Measurements from ENCODE around the gene NPBWR2. TPM values are rescaled to one million over a fixed set of nuclear protein-coding genes. Genes with fewer than 3 reads are reported as not detected.
A peak's percentile ranks its signal among the peaks of the same experiment; 100 is the strongest.

The NPBWR2 gene
- total RNA-seq, 6 experiments from 2014 or later: not detected

- peak; percentile 69 for DNase-seq
- Mint-ChIP-seq H3K9me3 (no peaks in the 10 kb centered on the region), H3K27ac (peak overlapping the region; percentile 89), H3K36me3 (ENCODE audit: low read depth) (no peaks in the 10 kb centered on the region), H3K4me1 (ENCODE audit: low read depth) (peaks cover 44% of the 10 kb centered on the region), H3K27me3 (ENCODE audit: insufficient read depth) (peaks cover 4% of the 10 kb centered on the region), H3K4me3 (peak overlapping the region; percentile 92)
- TF ChIP-seq CTCF (IDR thresholded peaks at IDR 0.05): no peak
Measured at GRCh38 chr20:64064145-64064698, 43.1 kb downstream of the NPBWR2 start.

GRCh38 chr20:64063389-64064144, 43.8 kb downstream of the NPBWR2 start:
- H3K9me3 Mint-ChIP-seq: no peaks in the 10 kb centered on the region
- peak overlapping the region; percentile 89 for H3K27ac Mint-ChIP-seq
- H3K36me3 Mint-ChIP-seq (ENCODE audit: low read depth): no peaks in the 10 kb centered on the region
- peak overlapping the region; percentile 92 for H3K4me3 Mint-ChIP-seq
- H3K4me1 Mint-ChIP-seq (ENCODE audit: low read depth): peaks cover 46% of the 10 kb centered on the region
- H3K27me3 Mint-ChIP-seq (ENCODE audit: insufficient read depth): peaks cover 4% of the 10 kb centered on the region
- DNase-seq: no peak
- no peak for TF ChIP-seq CTCF (IDR thresholded peaks at IDR 0.05)

DNA sequence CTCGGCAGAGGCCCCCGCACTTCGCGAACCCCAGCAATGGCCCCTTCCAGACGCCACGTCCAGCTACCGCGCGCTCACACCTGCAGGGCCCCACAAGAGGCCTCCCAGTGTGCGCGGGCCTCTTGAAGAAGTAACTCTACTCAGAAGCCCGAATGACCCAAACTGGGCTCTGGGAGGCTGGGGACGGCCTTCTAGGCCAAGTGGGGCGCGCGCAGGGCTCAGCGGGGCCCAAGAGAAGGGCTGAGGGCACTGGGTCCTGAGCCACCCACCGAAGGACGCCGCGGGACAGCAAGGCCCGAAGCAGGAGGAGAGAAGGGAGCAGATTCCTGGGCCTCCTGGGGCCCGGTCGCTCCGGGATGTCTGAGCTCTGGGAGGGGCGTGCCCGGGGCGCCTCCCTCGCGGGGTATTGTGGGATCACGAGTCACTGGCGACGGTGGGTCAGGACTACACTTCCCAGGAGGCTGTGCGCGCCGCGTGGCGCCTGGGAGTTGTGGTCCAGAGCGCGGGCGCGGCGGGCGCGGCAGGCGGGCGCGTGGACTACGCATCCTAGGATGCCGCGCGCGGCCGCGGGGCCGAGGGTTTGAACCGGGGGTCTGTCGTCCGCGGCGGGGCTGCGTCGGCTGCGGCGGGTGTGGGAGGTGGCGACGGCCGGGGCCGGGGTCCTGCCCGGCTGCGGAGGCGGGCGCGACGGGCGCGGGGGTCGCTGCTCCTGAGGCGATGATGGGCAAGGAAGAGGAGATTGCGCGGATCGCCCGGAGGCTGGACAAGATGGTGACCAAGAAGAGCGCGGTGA, 44.6 kb downstream of the NPBWR2 start, which contains the start of gene TCEA2:
Gene TCEA2, plus strand, starts transcription at position 603 of the 793 bp plus-strand sequence. Its CDS starts 115 bp downstream, at position 718.
- Mint-ChIP-seq H3K36me3 (ENCODE audit: low read depth) (no peaks in the 10 kb centered on the region), H3K9me3 (no peaks in the 10 kb centered on the region), H3K4me1 (ENCODE audit: low read depth) (peaks cover 52% of the 10 kb centered on the region), H3K27me3 (ENCODE audit: insufficient read depth) (peaks cover 4% of the 10 kb centered on the region), H3K27ac (peak within 1 kb of the TSS; percentile 89), H3K4me3 (peak within 1 kb of the TSS; percentile 92)
- DNase-seq: peak; percentile 94
- TF ChIP-seq CTCF (IDR thresholded peaks at IDR 0.05): no peak

DNA sequence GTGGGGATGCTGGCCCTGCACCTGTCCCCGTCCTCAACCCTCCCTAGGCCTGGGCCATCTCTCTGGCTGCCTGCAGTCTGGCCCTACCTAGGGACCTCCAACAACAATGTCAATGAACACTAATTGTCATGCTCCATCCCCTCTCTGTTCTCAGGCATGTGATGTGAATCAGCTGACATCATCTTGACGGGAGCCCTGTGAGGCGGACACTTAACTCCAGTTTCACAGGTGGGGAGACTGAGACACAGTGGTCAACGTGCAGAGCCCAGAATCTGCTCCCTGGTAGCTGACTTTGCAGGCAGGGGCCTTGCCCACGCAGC, 45.1 kb downstream of the NPBWR2 start:
- no peak for TF ChIP-seq CTCF (IDR thresholded peaks at IDR 0.05)
- no peak for DNase-seq
- Mint-ChIP-seq H3K9me3 (no peaks in the 10 kb centered on the region), H3K36me3 (ENCODE audit: low read depth) (no peaks in the 10 kb centered on the region), H3K27ac (peak overlapping the region; percentile 80), H3K27me3 (ENCODE audit: insufficient read depth) (peaks cover 4% of the 10 kb centered on the region), H3K4me3 (peak overlapping the region; percentile 92), H3K4me1 (ENCODE audit: low read depth) (peaks cover 50% of the 10 kb centered on the region)

GRCh38 chr20:64058536-64058935, 48.8 kb downstream of the NPBWR2 start:
- Mint-ChIP-seq H3K27me3 (ENCODE audit: insufficient read depth) (peaks cover 2% of the 10 kb centered on the region; the same call in 1 of the 2 replicates), H3K4me1 (ENCODE audit: low read depth) (peaks cover 16% of the 10 kb centered on the region), H3K27ac (no peak overlapping the region), H3K4me3 (no peak overlapping the region), H3K36me3 (ENCODE audit: low read depth) (no peaks in the 10 kb centered on the region), H3K9me3 (no peaks in the 10 kb centered on the region)
- no peak for DNase-seq
- TF ChIP-seq CTCF (IDR thresholded peaks at IDR 0.05): no peak
